GM18868 (cell line): ENCODE results near the gene CEP41.

Source experiments
- ATAC-seq: cut with Tn5 transposase; IDR thresholded peaks from one replicate; pipeline ENCODE4 v1.9.1; 2021; ENCODE audit warnings: mild to moderate bottlenecking, moderate library complexity; ENCODE audit not compliant: unreplicated experiment

Gene CEP41

GRCh38 chr7:130440527-130441365 is at the start of gene CEP41:
TSS of gene CEP41 (minus strand) at chr7:130441016. CDS start at chr7:130440966, 50 bp downstream.
- ATAC-seq = peak; percentile 97

GRCh38 chr7:130490311-130490791 is 49.5 kb upstream of the CEP41 start:
- no peak for ATAC-seq

GRCh38 chr7:130489140-130489983 is 48.5 kb upstream of the CEP41 start:
- ATAC-seq = no peak

DNA sequence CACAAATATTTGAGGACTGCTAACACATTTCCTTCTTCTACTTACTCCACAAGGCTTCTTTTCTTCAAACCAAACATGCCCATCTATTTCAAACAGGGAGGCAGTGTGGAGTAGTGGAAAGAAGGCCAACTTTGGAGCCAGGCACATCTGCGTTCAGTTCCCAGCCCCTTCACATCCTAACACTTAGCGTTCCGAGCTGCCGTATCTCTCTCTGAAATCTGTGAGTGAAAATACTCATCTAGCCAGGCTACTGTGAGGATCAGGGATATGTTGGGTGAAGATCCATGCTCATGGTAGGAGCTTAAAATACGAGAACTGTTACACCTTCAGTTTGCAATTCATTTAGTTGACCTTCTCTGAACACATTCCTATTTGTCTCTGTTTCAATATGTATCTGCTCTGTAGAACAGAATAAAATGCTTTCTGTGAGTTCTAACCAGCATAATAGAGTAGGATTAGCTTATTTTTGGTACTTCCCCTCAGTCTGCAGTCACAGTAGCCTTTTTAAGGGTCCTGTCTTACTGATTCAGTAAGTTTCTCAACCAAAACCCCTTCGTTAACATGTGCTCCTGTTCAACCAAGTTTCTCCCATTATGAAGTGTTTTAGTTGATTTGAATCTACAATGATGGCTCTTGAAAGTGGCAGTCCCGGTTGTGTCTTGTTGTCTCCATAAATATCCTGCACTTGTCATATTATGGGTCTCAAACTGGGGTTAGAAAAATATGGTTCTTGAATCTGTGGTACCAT is 47.8 kb upstream of the CEP41 start:
- no peak for ATAC-seq

GRCh38 chr7:130486954-130487436 is 46.2 kb upstream of the CEP41 start:
- ATAC-seq = no peak

DNA sequence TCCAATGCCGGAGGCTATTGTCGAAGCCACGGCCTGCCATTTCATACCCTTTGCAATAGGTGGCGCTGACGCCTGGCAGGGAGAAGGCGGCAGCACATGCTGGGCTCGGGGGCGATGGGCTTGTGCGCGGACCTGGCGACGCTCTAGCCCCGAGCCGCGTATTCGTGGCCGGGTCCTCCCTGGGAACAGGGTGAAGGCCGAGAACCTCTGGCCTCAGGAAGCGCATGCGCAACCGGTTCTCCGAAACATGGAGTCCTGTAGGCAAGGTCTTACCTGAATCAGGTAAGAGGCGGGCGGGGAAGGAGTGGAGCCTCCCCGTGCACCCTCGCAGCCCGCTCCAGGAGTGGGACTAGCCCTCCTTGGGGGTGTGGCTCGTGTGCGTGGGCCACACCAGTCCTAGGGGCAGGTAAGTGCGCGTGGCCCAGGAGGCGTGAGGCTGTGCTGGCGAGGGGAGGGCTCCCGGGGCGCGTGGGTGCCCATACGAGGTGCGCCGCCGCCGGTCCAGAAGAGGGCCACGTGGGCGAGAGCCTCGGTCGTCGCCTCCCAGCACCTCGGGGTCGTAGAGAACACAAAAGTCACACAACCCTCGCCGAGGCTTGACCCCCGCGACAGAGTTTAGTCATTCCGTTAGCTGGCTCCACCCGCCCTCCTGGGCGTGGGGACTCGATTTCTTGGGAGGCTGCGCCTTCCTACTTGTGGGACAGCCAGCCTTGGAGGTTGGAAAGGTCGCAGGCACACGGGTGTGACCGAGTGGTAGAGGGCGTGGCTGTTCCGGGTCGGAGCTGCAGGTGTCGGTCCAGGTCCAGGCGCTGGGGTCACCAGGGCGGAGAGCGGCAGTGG is 45.5 kb upstream of the CEP41 start:
- ATAC-seq = no peak

DNA sequence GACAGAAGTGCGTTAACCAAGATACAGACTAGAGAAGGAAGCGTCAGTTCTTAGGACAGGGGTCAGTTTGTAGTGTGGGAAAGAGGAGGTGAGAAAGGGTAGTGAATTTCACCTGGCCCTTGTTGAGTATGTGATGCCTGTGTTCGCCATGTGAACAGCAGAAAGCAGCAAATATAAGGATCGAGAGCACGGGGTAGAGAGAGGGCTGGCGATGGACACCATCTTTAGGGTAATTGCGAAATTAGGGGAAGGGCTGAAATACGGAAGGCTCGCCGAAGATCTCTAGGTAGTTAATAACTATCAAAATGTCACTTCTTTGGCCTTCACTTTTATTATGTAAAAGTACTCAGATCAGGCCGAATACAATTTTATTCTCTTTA is 44.9 kb upstream of the CEP41 start:
- no peak for ATAC-seq

DNA sequence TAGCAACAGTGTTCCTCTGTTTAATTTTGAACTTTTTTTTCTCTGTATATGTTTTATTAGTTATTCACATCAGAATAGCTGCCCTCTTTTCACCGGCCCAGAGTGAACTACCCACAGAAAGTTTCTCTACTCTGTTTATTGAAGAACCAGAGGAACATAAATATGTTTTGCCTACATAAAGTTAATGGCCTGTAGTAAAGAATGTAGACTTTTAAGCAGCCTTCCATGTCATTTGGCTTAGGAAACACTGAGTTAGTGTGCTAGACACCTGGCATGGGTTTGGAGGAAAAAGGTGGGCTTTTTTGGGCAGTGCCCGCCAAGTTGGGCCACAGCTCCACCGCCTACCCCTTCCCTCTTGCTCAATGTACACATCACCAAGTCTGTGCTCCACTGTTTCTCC is 42.2 kb upstream of the CEP41 start:
- ATAC-seq = no peak

DNA sequence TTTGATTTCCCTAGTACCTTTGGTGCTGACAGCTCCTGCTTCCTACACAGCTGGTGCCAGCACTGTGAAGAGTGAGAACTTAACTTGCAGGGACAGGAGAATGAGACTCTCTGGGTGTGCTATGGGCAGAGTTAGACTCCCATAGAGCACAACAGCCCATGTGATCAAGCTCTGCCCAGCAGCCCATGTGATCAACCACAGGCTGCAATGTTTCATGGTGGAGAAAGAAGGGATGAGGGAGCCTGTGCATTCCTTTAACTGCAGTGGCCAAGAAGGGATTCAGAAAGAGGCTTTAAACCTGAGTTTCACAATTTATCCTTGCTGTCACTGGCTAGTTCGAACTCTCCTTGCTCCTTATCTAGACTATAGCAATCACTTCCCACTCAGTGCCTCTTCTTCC is 41.1 kb upstream of the CEP41 start:
- ATAC-seq = no peak

- ATAC-seq = no peak
These were observed 39.0 kb upstream of the CEP41 start for GRCh38 chr7:130479716-130480400.

DNA sequence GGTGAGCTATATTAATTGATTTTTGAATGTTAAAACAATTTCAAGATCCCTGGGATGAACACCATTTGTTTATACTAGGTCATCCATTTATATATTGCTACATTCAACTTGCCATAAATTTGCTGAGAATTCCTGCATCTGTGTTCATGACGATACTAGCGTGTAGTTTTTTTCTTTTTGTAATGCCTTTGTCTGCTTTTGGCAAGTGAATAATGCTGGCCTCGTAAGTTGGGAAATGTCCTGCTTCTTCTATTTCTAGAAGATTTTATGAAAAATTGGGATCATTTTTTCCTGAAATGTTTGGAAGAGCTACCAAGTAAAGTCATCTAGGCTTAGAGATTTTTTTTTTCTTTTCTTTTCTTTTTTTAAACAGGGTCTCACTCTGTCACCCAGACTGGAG is 38.2 kb upstream of the CEP41 start:
- ATAC-seq = no peak

- peak; percentile 89 for ATAC-seq
These were observed 35.7 kb upstream of the CEP41 start for GRCh38 chr7:130476297-130477150.

DNA sequence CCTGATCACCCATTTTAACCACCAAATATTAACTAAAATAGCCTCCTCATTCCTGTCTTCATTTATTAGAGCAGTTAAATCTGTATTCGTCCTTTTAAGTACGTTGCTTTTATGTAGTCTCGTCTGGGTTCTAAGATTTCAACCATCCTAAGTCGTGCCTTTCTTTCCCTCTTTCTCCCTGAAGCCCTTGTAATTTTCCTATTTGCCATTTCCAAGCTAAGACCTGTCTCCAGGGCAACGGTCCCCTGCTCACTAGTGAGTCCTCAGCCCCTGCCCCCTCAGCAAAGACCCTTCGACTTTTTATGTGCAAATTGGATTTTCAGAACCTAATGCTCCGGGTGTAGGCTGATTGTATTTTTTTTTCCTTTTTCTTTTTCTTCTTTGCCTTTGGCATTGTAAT is 35.0 kb upstream of the CEP41 start:
- no peak for ATAC-seq

- no peak for ATAC-seq
These were observed 33.1 kb upstream of the CEP41 start for GRCh38 chr7:130473876-130474275.

- ATAC-seq = no peak
These were observed 32.5 kb upstream of the CEP41 start for GRCh38 chr7:130473289-130473688.

GRCh38 chr7:130471974-130472373 is 31.2 kb upstream of the CEP41 start:
- ATAC-seq = no peak

DNA sequence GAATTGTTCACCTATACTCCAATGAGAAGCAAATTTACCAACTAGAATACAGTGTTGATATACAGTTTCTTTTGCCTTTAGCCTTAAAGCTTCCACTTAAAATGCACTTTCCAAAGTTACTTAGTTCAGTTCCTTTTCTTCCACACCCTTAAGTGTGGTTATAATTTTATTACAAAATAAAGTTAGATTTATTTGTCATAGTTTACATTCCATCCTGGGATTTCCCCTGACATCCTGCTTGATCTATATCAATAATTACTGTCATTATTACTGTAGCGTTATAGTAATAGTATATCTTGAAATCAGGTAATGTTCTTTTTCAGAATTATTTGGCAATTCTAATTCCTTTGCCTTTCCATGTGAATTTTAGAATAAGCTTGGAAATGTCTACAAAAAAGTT is 27.8 kb upstream of the CEP41 start:
- ATAC-seq = no peak

DNA sequence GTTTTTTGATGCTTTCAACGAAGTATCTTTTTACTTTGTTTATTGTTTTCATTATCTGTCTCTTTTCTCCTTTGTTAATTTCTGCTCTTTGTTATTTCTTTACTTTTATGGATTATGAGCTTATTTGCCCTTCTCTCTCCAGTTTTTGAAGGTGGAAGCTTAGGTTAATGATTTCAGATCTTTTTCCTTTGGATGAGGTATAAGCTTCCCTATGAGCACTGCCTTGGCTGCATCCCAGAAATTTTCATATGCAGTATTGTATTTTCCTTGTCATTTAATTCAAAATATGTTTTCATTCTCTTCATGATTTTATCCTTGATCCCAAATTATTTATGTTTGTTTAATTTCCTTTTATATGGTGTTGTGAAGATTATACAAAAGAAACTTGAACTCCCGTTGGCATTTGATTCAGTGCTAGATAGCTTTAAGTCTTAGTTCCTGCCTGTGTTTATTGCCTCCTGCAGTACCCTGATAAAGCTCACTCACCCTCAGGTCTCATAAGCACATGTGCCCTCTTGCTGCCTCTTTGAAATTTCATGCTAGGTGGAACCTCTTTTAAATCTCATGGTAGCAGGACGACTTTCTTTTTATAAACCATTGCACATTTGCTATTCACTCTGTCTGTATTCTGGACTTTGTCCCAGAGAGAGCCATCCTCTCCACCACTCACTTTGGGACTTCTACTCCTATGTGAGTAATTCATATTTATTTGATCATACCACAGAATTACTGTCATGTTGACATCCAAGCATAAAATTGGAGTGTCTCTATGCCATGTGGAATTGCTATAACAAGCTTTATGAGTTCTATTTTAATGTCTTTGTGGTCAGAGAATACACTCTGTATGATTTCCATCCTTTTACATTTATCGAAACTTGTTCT is 23.0 kb upstream of the CEP41 start:
- ATAC-seq = no peak
